OCI-LY3 (cell line): ENCODE measurements around the gene TMEM185B.
"Not testable (repeated sequence)": the region's sequence is repeated elsewhere in the genome, so short reads cannot be mapped to it uniquely, and the experiment has no call there.

Experiments
- H2AFZ ChIP-seq: fragments of 200-600, 300-600 bp; shearing (Covaris generic); 2 replicates; pipeline ENCODE4 v1.6.0; 2014; ENCODE audit warnings: antibody characterized with exemption, low read depth, low read length
- H3K27ac ChIP-seq: fragments of 200-600, 300-600 bp; sonication (generic); 2 replicates; pipeline ENCODE4 v1.5.1; 2014; ENCODE audit warnings: mild to moderate bottlenecking, low read length, moderate library complexity, mixed read lengths
- H3K27me3 ChIP-seq: fragments of 200-600, 300-600 bp; sonication (generic); 2 replicates; pipeline ENCODE4 v1.6.1; 2014; ENCODE audit warnings: low read depth, low read length, mixed read lengths
- H3K36me3 ChIP-seq: fragments of 200-600, 300-600 bp; sonication (generic); replicated peaks from 2 replicates; pipeline ENCODE3; 2014; ENCODE audit warnings: low read depth, low read length, mixed read lengths
- H3K4me1 ChIP-seq: fragments of 300-600, 200-600 bp; sonication (generic); 2 replicates; pipeline ENCODE4 v1.6.1; 2014; ENCODE audit warnings: low read length, mixed read lengths
- H3K4me2 ChIP-seq: fragments of 200-600, 300-600 bp; sonication (generic); 2 replicates; pipeline ENCODE4 v1.6.1; 2014; ENCODE audit warnings: low read length, mixed read lengths
- H3K4me3 ChIP-seq: fragments of 300-600, 200-600 bp; sonication (generic); 2 replicates; pipeline ENCODE4 v1.5.1; 2014; ENCODE audit warnings: antibody characterized with exemption, mild to moderate bottlenecking, low read length, moderate library complexity
- H3K79me2 ChIP-seq: fragments of 300-600, 200-600 bp; shearing (Covaris generic); 2 replicates; pipeline ENCODE4 v1.6.1; 2014; ENCODE audit warnings: mild to moderate bottlenecking, low read length, mixed read lengths
- H3K9ac ChIP-seq: fragments of 300-600, 200-600 bp; shearing (Covaris generic); 2 replicates; pipeline ENCODE4 v1.6.0; 2014; ENCODE audit warnings: mild to moderate bottlenecking, low read length, moderate library complexity
- H3K9me3 ChIP-seq: fragments of 200-600, 300-600 bp; shearing (Covaris generic); 2 replicates; pipeline ENCODE4 v1.6.1; 2014; ENCODE audit warnings: low read length, mixed read lengths; ENCODE audit not compliant: insufficient read depth
- H4K20me1 ChIP-seq: fragments of 200-600, 300-600 bp; sonication (generic); 2 replicates; pipeline ENCODE4 v1.6.1; 2016; ENCODE audit warnings: low read length, mixed read lengths; ENCODE audit not compliant: insufficient read depth
- CTCF ChIP-seq: fragments of 200-600, 300-600 bp; sonication (generic); IDR thresholded peaks from 2 replicates; pipeline ENCODE4 v1.5.1; 2014; ENCODE audit warnings: antibody characterized with exemption, low read length, low read depth
- EZH2phosphoT487 ChIP-seq: fragments of 200-600 bp; shearing (Covaris generic); IDR thresholded peaks from 2 replicates; pipeline ENCODE4 v1.6.1; 2018; ENCODE audit warnings: antibody characterized with exemption, mixed run types, low read depth

TMEM185B gene

GRCh38 chr2:120236316-120236715, 13.1 kb upstream of the TMEM185B start:
- Histone ChIP-seq H3K4me1 (peaks cover 14% of the 10 kb centered on the region), H3K36me3 (no peaks in the 10 kb centered on the region), H2AFZ (no peak overlapping the region), H4K20me1 (no peaks in the 10 kb centered on the region), H3K9me3 (no peaks in the 10 kb centered on the region), H3K27me3 (no peaks in the 10 kb centered on the region), H3K4me2 (no peak overlapping the region), H3K27ac (no peak overlapping the region), H3K9ac (no peak overlapping the region), H3K79me2 (no peaks in the 10 kb centered on the region), H3K4me3 (no peak overlapping the region)
- TF ChIP-seq CTCF (no peak), EZH2phosphoT487 (no peak)

- H3K4me2 ChIP-seq, result no peak overlapping the region
- H3K4me1 ChIP-seq, result peaks cover 14% of the 10 kb centered on the region
- H4K20me1 ChIP-seq, result no peaks in the 10 kb centered on the region
- H3K36me3 ChIP-seq, result no peaks in the 10 kb centered on the region
- no peaks in the 10 kb centered on the region for H3K79me2 ChIP-seq
- no peak overlapping the region for H3K27ac ChIP-seq
- H3K9me3 ChIP-seq, result no peaks in the 10 kb centered on the region
- H3K9ac ChIP-seq, result no peak overlapping the region
- TF ChIP-seq CTCF (no peak), EZH2phosphoT487 (no peak)
- no peak overlapping the region for H3K4me3 ChIP-seq
- H3K27me3 ChIP-seq, result no peaks in the 10 kb centered on the region
- no peak overlapping the region for H2AFZ ChIP-seq
Measured at GRCh38 chr2:120235681-120236080, 12.5 kb upstream of the TMEM185B start.

- H2AFZ ChIP-seq, H3K27me3 ChIP-seq, H3K36me3 ChIP-seq, H4K20me1 ChIP-seq, H3K4me3 ChIP-seq, H3K9me3 ChIP-seq, H3K9ac ChIP-seq, H3K79me2 ChIP-seq, H3K4me2 ChIP-seq, H3K27ac ChIP-seq: not testable (repeated sequence)
- H3K4me1 ChIP-seq, result peaks cover 14% of the 10 kb centered on the region
Measured at GRCh38 chr2:120235158-120235557, 12.0 kb upstream of the TMEM185B start.

GRCh38 chr2:120233292-120233691, 10.1 kb upstream of the TMEM185B start:
- Histone ChIP-seq H3K79me2 (no peaks in the 10 kb centered on the region), H3K27me3 (peaks cover 4% of the 10 kb centered on the region; the same call in 1 of the 2 replicates), H3K4me3 (no peak overlapping the region; the same call in 1 of the 2 replicates), H3K27ac (no peak overlapping the region), H4K20me1 (no peaks in the 10 kb centered on the region), H3K9me3 (no peaks in the 10 kb centered on the region), H3K36me3 (no peaks in the 10 kb centered on the region), H3K9ac (no peak overlapping the region), H3K4me2 (peak overlapping the region; percentile 97; the same call in 1 of the 2 replicates), H3K4me1 (peaks cover 18% of the 10 kb centered on the region), H2AFZ (no peak overlapping the region)
- TF ChIP-seq EZH2phosphoT487, result no peak
- TF ChIP-seq CTCF, result no peak
